HL-60 (cell line): ENCODE measurements around the gene RIOK1.

Experiments used
- GABPA ChIP-seq: IDR thresholded peaks from 2 replicates; pipeline ENCODE4 v1.6.1; 2012; ENCODE audit warnings: low read depth
- POLR2AphosphoS5 ChIP-seq: IDR thresholded peaks from 2 replicates; pipeline ENCODE4 v1.6.1; 2012; ENCODE audit warnings: low read depth
- TF ChIP-seq, protein P1 (sequence below): IDR thresholded peaks from one replicate; pipeline ENCODE4 v1.5.1; 2011; ENCODE audit warnings: low read length, control low read depth, inconsistent platforms; ENCODE audit not compliant: insufficient read depth
- TF ChIP-seq, protein P2 (sequence below): IDR thresholded peaks from 2 replicates; pipeline ENCODE4 v1.6.1; 2012; ENCODE audit warnings: low read depth; ENCODE audit not compliant: insufficient replicate concordance

DNA sequence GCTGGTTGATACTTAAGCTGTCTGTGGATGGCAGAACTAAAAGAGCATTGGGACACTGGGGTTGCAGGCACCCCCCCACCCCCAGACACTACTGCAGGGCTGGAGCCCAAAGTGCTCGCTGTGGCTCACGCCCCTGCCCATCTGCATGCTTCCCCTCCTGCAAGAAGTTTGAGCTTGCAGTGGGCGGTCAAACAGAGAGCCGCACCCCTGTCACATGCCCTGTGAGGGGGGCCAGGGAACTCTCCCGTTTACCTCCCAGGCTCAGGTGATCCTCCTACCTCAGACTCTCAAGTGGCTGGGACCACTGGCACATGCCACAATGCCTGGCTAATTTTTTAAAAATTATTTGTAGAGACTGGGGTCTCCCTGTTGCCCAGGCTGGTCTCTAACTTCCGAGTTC lies 63.3 kb downstream of the RIOK1 start:
- TF ChIP-seq, protein P1, sequence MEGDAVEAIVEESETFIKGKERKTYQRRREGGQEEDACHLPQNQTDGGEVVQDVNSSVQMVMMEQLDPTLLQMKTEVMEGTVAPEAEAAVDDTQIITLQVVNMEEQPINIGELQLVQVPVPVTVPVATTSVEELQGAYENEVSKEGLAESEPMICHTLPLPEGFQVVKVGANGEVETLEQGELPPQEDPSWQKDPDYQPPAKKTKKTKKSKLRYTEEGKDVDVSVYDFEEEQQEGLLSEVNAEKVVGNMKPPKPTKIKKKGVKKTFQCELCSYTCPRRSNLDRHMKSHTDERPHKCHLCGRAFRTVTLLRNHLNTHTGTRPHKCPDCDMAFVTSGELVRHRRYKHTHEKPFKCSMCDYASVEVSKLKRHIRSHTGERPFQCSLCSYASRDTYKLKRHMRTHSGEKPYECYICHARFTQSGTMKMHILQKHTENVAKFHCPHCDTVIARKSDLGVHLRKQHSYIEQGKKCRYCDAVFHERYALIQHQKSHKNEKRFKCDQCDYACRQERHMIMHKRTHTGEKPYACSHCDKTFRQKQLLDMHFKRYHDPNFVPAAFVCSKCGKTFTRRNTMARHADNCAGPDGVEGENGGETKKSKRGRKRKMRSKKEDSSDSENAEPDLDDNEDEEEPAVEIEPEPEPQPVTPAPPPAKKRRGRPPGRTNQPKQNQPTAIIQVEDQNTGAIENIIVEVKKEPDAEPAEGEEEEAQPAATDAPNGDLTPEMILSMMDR, result no peak
- TF ChIP-seq, protein P2, sequence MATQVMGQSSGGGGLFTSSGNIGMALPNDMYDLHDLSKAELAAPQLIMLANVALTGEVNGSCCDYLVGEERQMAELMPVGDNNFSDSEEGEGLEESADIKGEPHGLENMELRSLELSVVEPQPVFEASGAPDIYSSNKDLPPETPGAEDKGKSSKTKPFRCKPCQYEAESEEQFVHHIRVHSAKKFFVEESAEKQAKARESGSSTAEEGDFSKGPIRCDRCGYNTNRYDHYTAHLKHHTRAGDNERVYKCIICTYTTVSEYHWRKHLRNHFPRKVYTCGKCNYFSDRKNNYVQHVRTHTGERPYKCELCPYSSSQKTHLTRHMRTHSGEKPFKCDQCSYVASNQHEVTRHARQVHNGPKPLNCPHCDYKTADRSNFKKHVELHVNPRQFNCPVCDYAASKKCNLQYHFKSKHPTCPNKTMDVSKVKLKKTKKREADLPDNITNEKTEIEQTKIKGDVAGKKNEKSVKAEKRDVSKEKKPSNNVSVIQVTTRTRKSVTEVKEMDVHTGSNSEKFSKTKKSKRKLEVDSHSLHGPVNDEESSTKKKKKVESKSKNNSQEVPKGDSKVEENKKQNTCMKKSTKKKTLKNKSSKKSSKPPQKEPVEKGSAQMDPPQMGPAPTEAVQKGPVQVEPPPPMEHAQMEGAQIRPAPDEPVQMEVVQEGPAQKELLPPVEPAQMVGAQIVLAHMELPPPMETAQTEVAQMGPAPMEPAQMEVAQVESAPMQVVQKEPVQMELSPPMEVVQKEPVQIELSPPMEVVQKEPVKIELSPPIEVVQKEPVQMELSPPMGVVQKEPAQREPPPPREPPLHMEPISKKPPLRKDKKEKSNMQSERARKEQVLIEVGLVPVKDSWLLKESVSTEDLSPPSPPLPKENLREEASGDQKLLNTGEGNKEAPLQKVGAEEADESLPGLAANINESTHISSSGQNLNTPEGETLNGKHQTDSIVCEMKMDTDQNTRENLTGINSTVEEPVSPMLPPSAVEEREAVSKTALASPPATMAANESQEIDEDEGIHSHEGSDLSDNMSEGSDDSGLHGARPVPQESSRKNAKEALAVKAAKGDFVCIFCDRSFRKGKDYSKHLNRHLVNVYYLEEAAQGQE, result no peak
- TF ChIP-seq GABPA, result no peak
- no peak for TF ChIP-seq POLR2AphosphoS5
